Thymus (tissue), 11 donors: ENCODE data around the gene DPEP1. TPM values are rescaled to one million over a fixed set of nuclear protein-coding genes. Genes with fewer than 3 reads are reported as not detected.

Experiments
- DNase-seq, 9 donors: peaks; one replicate each; pipeline ENCODE4 v3.0.0-alpha.2; 2013; ENCODE audit warnings: low spot score in 9 of 9, low read depth in 6 of 9, missing footprints in 1 of 9
- H3K27ac ChIP-seq, 2 donors: one replicate each; pipeline ENCODE4 v1.5.1; 2013; ENCODE audit warnings: control low read depth in 1 of 2, low read depth in 1 of 2, low read length in 1 of 2, mild to moderate bottlenecking in 1 of 2, moderate library complexity in 1 of 2
- H3K27me3 ChIP-seq, 2 donors: one replicate each; pipeline ENCODE4 v1.5.1; 2013; ENCODE audit warnings: low read length in 1 of 2; ENCODE audit not compliant: control insufficient read depth in 2 of 2, insufficient read depth in 1 of 2
- H3K36me3 ChIP-seq, 2 donors: one replicate each; pipeline ENCODE4 v1.5.1; 2013; ENCODE audit warnings: low read length in 1 of 2, mild to moderate bottlenecking in 1 of 2, moderate library complexity in 1 of 2; ENCODE audit not compliant: control insufficient read depth in 2 of 2, insufficient read depth in 2 of 2
- H3K4me1 ChIP-seq, 2 donors: one replicate each; pipeline ENCODE4 v1.5.1; 2013; ENCODE audit warnings: low read length in 2 of 2; ENCODE audit not compliant: control insufficient read depth in 2 of 2, insufficient read depth in 2 of 2
- H3K4me3 ChIP-seq, 2 donors: one replicate each; pipeline ENCODE4 v1.5.1; 2013; ENCODE audit warnings: low read length in 2 of 2, control low read depth in 1 of 2, mild to moderate bottlenecking in 1 of 2
- H3K9me3 ChIP-seq, 2 donors: one replicate each; pipeline ENCODE4 v1.5.1; 2013; ENCODE audit warnings: low read length in 1 of 2, mild to moderate bottlenecking in 1 of 2; ENCODE audit not compliant: control insufficient read depth in 2 of 2, insufficient read depth in 1 of 2
- WGBS: extraction: QIAGEN DNeasy Blood & Tissue Kit; methylation state at CpG from one replicate; pipeline ENCODE4 v1.1.7; 2013; 5-methylcytosine and 5-hydroxymethylcytosine counted together
- polyA plus RNA-seq: library from polyadenylated mRNA; stranded (reverse); fragments of 200-250 nt; gene quantifications from one replicate; pipeline ENCODE4 v1.2.3, GENCODE V29; 2013
- total RNA-seq: library from RNA; stranded (reverse); fragments of 120-200 nt; gene quantifications from one replicate; pipeline ENCODE4 v1.2.4, GENCODE V29; 2013
- donor health status: healthy.

DPEP1 gene
- total and polyA plus RNA-seq, 2 donors, result 1.7 to 2.9 TPM

GRCh38 chr16:89595330-89596060 is 17.9 kb upstream of the DPEP1 start:
- Histone ChIP-seq H3K27ac (no peak overlapping the region), H3K4me3 (no peak overlapping the region), H3K4me1 (peaks cover 7 to 56% of the 10 kb centered on the region in 2 donors), H3K36me3 (no peaks in the 10 kb centered on the region), H3K9me3 (no peaks in the 10 kb centered on the region), H3K27me3 (no peaks in the 10 kb centered on the region)
- WGBS, result 98% methylated on average over 47 of the region's 47 CpGs
- no peak for DNase-seq

- peaks cover 7 to 58% of the 10 kb centered on the region in 2 donors for H3K4me1 ChIP-seq
- no peak overlapping the region for H3K4me3 ChIP-seq
- H3K36me3 ChIP-seq, result no peaks in the 10 kb centered on the region
- no peaks in the 10 kb centered on the region for H3K27me3 ChIP-seq
- H3K27ac ChIP-seq, result no peak overlapping the region
- WGBS, result 96% methylated on average over 25 of the region's 25 CpGs
- H3K9me3 ChIP-seq, result no peaks in the 10 kb centered on the region
- no peak for DNase-seq
Measured at GRCh38 chr16:89596061-89596689, 17.3 kb upstream of the DPEP1 start.

GRCh38 chr16:89596957-89597649 is 16.3 kb upstream of the DPEP1 start:
- Histone ChIP-seq H3K27ac (no peak overlapping the region), H3K9me3 (no peaks in the 10 kb centered on the region), H3K27me3 (peaks cover 0 to 3% of the 10 kb centered on the region in 2 donors), H3K4me1 (peaks cover 10 to 62% of the 10 kb centered on the region in 2 donors), H3K4me3 (no peak overlapping the region), H3K36me3 (no peaks in the 10 kb centered on the region)
- DNase-seq, result no peak
- WGBS, result 91% methylated on average over 19 of the region's 19 CpGs

GRCh38 chr16:89598199-89598598 is 15.2 kb upstream of the DPEP1 start:
- H3K9me3 ChIP-seq, result no peaks in the 10 kb centered on the region
- H3K4me1 ChIP-seq, result peaks cover 21 to 73% of the 10 kb centered on the region in 2 donors
- no peak overlapping the region for H3K4me3 ChIP-seq
- no peak for DNase-seq
- H3K36me3 ChIP-seq, result no peaks in the 10 kb centered on the region
- H3K27me3 ChIP-seq, result peaks cover 0 to 10% of the 10 kb centered on the region in 2 donors
- 94% methylated on average over 14 of the region's 14 CpGs for WGBS
- no peak overlapping the region for H3K27ac ChIP-seq

DNA sequence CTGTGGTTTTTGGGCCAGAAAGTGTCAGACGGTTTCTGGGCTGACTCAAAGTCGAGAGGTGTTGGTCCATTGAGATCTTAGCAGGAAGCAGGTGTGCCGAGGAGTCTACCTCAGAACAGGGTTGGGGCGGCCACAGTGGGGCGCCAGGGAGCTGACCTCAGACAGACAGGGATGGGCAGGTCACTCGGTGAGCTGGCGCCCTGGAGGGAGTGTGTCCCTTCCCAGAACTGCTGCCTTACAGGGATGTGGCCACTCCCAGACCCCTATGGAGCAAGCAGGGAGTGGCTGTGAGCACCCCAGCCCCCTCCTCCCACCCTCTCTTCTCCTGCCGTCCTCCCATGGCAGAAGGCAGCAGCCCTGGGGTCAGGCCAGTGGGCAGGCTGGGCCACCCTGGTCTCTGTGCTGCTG is 14.0 kb upstream of the DPEP1 start:
- no peaks in the 10 kb centered on the region for H3K36me3 ChIP-seq
- no peak overlapping the region for H3K4me3 ChIP-seq
- H3K27me3 ChIP-seq, result peaks cover 0 to 10% of the 10 kb centered on the region in 2 donors
- no peak overlapping the region for H3K27ac ChIP-seq
- WGBS, result 32% methylated on average over 8 of the region's 8 CpGs
- no peaks in the 10 kb centered on the region for H3K9me3 ChIP-seq
- DNase-seq, result peak in 3 of 9 donors; percentile 58 to 70 (median 61)
- H3K4me1 ChIP-seq, result peaks cover 14 to 63% of the 10 kb centered on the region in 2 donors

DNA sequence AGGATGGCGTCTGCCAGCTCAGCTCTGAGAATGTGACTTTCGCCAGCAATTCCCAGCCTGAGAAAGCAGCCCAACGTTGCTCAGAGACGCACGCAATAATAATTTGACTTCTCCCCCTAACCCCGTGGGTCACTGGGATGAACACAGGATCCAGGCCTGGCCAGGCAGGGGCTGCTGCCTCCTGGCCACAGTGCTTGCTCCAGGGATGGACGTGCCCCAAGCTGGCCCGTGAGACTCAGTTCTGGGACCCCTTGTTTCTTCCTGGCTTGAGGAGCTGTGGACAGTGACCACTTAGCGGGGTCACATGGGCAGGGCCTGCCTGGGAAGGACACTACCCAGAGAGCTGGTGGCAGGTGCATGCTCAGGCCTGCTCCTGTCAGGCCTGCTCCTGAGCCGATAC is 13.5 kb upstream of the DPEP1 start:
- no peaks in the 10 kb centered on the region for H3K9me3 ChIP-seq
- WGBS, result 93% methylated on average over 10 of the region's 10 CpGs
- H3K36me3 ChIP-seq, result no peaks in the 10 kb centered on the region
- DNase-seq, result no peak
- no peak overlapping the region for H3K4me3 ChIP-seq
- H3K27ac ChIP-seq, result no peak overlapping the region
- H3K4me1 ChIP-seq, result peaks cover 16 to 63% of the 10 kb centered on the region in 2 donors
- H3K27me3 ChIP-seq, result peaks cover 0 to 10% of the 10 kb centered on the region in 2 donors

- no peak for DNase-seq
- Histone ChIP-seq H3K4me1 (peaks cover 17 to 63% of the 10 kb centered on the region in 2 donors), H3K27ac (no peak overlapping the region), H3K4me3 (no peak overlapping the region), H3K36me3 (no peaks in the 10 kb centered on the region), H3K9me3 (no peaks in the 10 kb centered on the region), H3K27me3 (peaks cover 0 to 10% of the 10 kb centered on the region in 2 donors)
- 91% methylated on average over 12 of the region's 12 CpGs for whole genome bisulfite sequencing
Measured at GRCh38 chr16:89600427-89600826, 13.0 kb upstream of the DPEP1 start.

- Histone ChIP-seq H3K4me3 (no peak overlapping the region), H3K36me3 (no peaks in the 10 kb centered on the region), H3K27ac (no peak overlapping the region), H3K27me3 (peaks cover 0 to 10% of the 10 kb centered on the region in 2 donors), H3K4me1 (peaks cover 19 to 64% of the 10 kb centered on the region in 2 donors), H3K9me3 (no peaks in the 10 kb centered on the region)
- 93% methylated on average over 8 of the region's 8 CpGs for WGBS
- DNase-seq, result no peak
Measured at GRCh38 chr16:89600956-89601355, 12.5 kb upstream of the DPEP1 start.

- H3K4me3 ChIP-seq, result no peak overlapping the region
- H3K36me3 ChIP-seq, result no peaks in the 10 kb centered on the region
- H3K9me3 ChIP-seq, result no peaks in the 10 kb centered on the region
- peak overlapping the region in 1 of 2 donors; percentile 60 for H3K27ac ChIP-seq
- peaks cover 19 to 64% of the 10 kb centered on the region in 2 donors for H3K4me1 ChIP-seq
- DNase-seq, result no peak
- H3K27me3 ChIP-seq, result peaks cover 0 to 10% of the 10 kb centered on the region in 2 donors
- WGBS, result 80% methylated on average over 22 of the region's 22 CpGs
Measured at GRCh38 chr16:89601906-89602272, 11.6 kb upstream of the DPEP1 start.
